HUES48 (cell line): ENCODE measurements around the gene SAMD13.

ENCODE experiments used
- H3K27ac ChIP-seq: one replicate; pipeline ENCODE4 v1.7.0; 2013; ENCODE audit warnings: low read depth, low read length, inconsistent platforms
- H3K27me3 ChIP-seq: 2 replicates; pipeline ENCODE4 v1.6.1; 2013; ENCODE audit warnings: mild to moderate bottlenecking, low read length; ENCODE audit not compliant: control insufficient read depth, insufficient read depth
- H3K36me3 ChIP-seq: 2 replicates; pipeline ENCODE4 v1.6.1; 2013; ENCODE audit warnings: low read length; ENCODE audit not compliant: control insufficient read depth, insufficient read depth
- H3K4me1 ChIP-seq: 2 replicates; pipeline ENCODE4 v1.6.1; 2013; ENCODE audit warnings: mild to moderate bottlenecking, low read length; ENCODE audit not compliant: control insufficient read depth, insufficient read depth
- H3K4me3 ChIP-seq: 2 replicates; pipeline ENCODE4 v1.5.1; 2013; ENCODE audit warnings: mild to moderate bottlenecking, low read depth, low read length
- H3K9ac ChIP-seq: 2 replicates; pipeline ENCODE4 v1.6.1; 2013; ENCODE audit warnings: mild to moderate bottlenecking, low read depth, low read length, moderate library complexity
- H3K9me3 ChIP-seq: 2 replicates; pipeline ENCODE4 v1.6.1; 2013; ENCODE audit warnings: low read length; ENCODE audit not compliant: control insufficient read depth, insufficient read depth

The SAMD13 gene

GRCh38 chr1:84398175-84399155 is 97.0 kb downstream of the SAMD13 start, which contains the start of gene DNASE2B:
DNASE2B (plus strand) TSS chr1:84398484; CDS start chr1:84398565, 81 bp downstream.
- H3K4me3 ChIP-seq: no peak within 1 kb of the TSS
- no peak within 1 kb of the TSS for H3K27ac ChIP-seq
- no peaks in the 10 kb centered on the region for H3K9me3 ChIP-seq
- H3K36me3 ChIP-seq: no peaks in the 10 kb centered on the region
- H3K27me3 ChIP-seq: no peaks in the 10 kb centered on the region
- no peaks in the 10 kb centered on the region for H3K4me1 ChIP-seq
- H3K9ac ChIP-seq: no peak within 1 kb of the TSS
